ENCODE measurements around the gene SMIM13.

GRCh38 chr6:11096109-11096508 lies 2.5 kb downstream of the SMIM13 start:
- TF ChIP-seq POLR2A (IDR thresholded peaks at IDR 0.05) = no peak
- TF ChIP-seq, protein P1, sequence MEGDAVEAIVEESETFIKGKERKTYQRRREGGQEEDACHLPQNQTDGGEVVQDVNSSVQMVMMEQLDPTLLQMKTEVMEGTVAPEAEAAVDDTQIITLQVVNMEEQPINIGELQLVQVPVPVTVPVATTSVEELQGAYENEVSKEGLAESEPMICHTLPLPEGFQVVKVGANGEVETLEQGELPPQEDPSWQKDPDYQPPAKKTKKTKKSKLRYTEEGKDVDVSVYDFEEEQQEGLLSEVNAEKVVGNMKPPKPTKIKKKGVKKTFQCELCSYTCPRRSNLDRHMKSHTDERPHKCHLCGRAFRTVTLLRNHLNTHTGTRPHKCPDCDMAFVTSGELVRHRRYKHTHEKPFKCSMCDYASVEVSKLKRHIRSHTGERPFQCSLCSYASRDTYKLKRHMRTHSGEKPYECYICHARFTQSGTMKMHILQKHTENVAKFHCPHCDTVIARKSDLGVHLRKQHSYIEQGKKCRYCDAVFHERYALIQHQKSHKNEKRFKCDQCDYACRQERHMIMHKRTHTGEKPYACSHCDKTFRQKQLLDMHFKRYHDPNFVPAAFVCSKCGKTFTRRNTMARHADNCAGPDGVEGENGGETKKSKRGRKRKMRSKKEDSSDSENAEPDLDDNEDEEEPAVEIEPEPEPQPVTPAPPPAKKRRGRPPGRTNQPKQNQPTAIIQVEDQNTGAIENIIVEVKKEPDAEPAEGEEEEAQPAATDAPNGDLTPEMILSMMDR (IDR thresholded peaks at IDR 0.05) = no peak
- peak; percentile 35 for TF ChIP-seq POLR2AphosphoS5 (IDR thresholded peaks at IDR 0.05)
